Measurements from ENCODE around the gene ACBD4.

ACBD4 gene

GRCh38 chr17:45160447-45161287 is 25.2 kb downstream of the ACBD4 start:
- Histone ChIP-seq H3K27ac (peak overlapping the region; percentile 99), H3K4me1 (ENCODE audit: control insufficient read depth in 1 of 2, insufficient read depth in 1 of 2, low read depth in 1 of 2, low read length in 1 of 2) (peaks cover 44 to 50% of the 10 kb centered on the region in 2 experiments), H3K36me3 (peaks cover 9% of the 10 kb centered on the region), H3K9me3 (no peaks in the 10 kb centered on the region), H3K4me3 (ENCODE audit: low read depth in 1 of 2, low read length in 1 of 2) (peak overlapping the region; percentile 92 to 98), H3K27me3 (no peaks in the 10 kb centered on the region)
- no peak for TF ChIP-seq CTCF (IDR thresholded peaks at IDR 0.05)

- no peak for TF ChIP-seq CTCF (IDR thresholded peaks at IDR 0.05)
- H3K9me3 ChIP-seq: no peaks in the 10 kb centered on the region
- H3K27ac ChIP-seq: peak within 1 kb of the TSS; percentile 99
- H3K36me3 ChIP-seq: peaks cover 3% of the 10 kb centered on the region
- H3K4me1 ChIP-seq (ENCODE audit: control insufficient read depth in 1 of 2, insufficient read depth in 1 of 2, low read depth in 1 of 2, low read length in 1 of 2): peaks cover 44 to 48% of the 10 kb centered on the region in 2 experiments
- H3K4me3 ChIP-seq (ENCODE audit: low read depth in 1 of 2, low read length in 1 of 2): peak within 1 kb of the TSS; percentile 92 to 98
- H3K27me3 ChIP-seq: no peaks in the 10 kb centered on the region
Measured at GRCh38 chr17:45161288-45162024, 26.0 kb downstream of the ACBD4 start, which contains the start of gene HEXIM2. TSS of gene HEXIM2 (plus strand) at chr17:45161875. CDS start at chr17:45162794, 919 bp downstream.

GRCh38 chr17:45162025-45162687 is 26.7 kb downstream of the ACBD4 start:
- H3K9me3 ChIP-seq: no peaks in the 10 kb centered on the region
- H3K4me3 ChIP-seq (ENCODE audit: low read depth in 1 of 2, low read length in 1 of 2): peak overlapping the region; percentile 92 to 98
- H3K36me3 ChIP-seq: peaks cover 3% of the 10 kb centered on the region
- H3K4me1 ChIP-seq (ENCODE audit: control insufficient read depth in 1 of 2, insufficient read depth in 1 of 2, low read depth in 1 of 2, low read length in 1 of 2): peaks cover 44 to 48% of the 10 kb centered on the region in 2 experiments
- H3K27me3 ChIP-seq: no peaks in the 10 kb centered on the region
- TF ChIP-seq CTCF (IDR thresholded peaks at IDR 0.05): no peak
- peak overlapping the region; percentile 99 for H3K27ac ChIP-seq

- Histone ChIP-seq H3K27ac (no peak overlapping the region), H3K9me3 (no peaks in the 10 kb centered on the region), H3K36me3 (peaks cover 5% of the 10 kb centered on the region), H3K4me3 (ENCODE audit: low read depth in 1 of 2, low read length in 1 of 2) (no peak overlapping the region), H3K27me3 (no peaks in the 10 kb centered on the region), H3K4me1 (ENCODE audit: control insufficient read depth in 1 of 2, insufficient read depth in 1 of 2, low read depth in 1 of 2, low read length in 1 of 2) (peaks cover 29 to 30% of the 10 kb centered on the region in 2 experiments)
- no peak for TF ChIP-seq CTCF (IDR thresholded peaks at IDR 0.05)
Measured at GRCh38 chr17:45164734-45165269, 29.3 kb downstream of the ACBD4 start.

Measured in neutrophil (primary cell).